Measurements from ENCODE around the gene NMNAT2. TPM values are rescaled to one million over a fixed set of nuclear protein-coding genes. Genes with fewer than 3 reads are reported as not detected.
"Not testable (repeated sequence)": the region's sequence is repeated elsewhere in the genome, so short reads cannot be mapped to it uniquely, and the experiment has no call there.

Gene NMNAT2
- total and polyA plus RNA-seq, 3 donors from 2014 or later = 23.6 to 52.0 (median 45.7) TPM

DNA sequence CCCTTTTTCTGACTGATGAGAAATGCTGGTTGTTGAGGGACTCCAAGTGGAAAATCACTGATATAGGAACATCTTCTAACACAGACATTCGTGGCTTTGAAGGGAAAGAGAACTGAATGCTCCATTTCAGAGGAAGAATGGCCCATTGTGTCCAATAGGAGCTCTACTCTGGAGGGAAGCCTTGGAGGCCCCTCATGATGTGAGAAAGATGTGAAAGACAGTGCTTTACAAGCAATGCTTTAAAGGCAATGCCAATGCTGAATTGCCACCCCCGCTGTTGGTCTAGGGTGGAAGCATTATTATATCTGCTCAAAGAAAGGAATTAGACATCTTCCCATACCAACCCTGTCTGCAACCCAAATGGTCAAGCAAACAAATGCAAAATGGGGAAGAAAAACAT is 13.7 kb downstream of the NMNAT2 start:
- no peaks in the 10 kb centered on the region for H3K27me3 ChIP-seq
- 55% methylated on average over 2 of the region's 2 CpGs for WGBS, 2 donors
- DNase-seq = no peak
- H3K4me3 ChIP-seq = no peak overlapping the region
- H3K36me3 ChIP-seq (ENCODE audit: low read depth, missing control alignments) = no peaks in the 10 kb centered on the region
- intact Hi-C loops (cut with DNase I; ENCODE audit: low total_unique reads) = no loop called here
- H3K9me3 ChIP-seq = no peaks in the 10 kb centered on the region
- TF ChIP-seq, protein P1, sequence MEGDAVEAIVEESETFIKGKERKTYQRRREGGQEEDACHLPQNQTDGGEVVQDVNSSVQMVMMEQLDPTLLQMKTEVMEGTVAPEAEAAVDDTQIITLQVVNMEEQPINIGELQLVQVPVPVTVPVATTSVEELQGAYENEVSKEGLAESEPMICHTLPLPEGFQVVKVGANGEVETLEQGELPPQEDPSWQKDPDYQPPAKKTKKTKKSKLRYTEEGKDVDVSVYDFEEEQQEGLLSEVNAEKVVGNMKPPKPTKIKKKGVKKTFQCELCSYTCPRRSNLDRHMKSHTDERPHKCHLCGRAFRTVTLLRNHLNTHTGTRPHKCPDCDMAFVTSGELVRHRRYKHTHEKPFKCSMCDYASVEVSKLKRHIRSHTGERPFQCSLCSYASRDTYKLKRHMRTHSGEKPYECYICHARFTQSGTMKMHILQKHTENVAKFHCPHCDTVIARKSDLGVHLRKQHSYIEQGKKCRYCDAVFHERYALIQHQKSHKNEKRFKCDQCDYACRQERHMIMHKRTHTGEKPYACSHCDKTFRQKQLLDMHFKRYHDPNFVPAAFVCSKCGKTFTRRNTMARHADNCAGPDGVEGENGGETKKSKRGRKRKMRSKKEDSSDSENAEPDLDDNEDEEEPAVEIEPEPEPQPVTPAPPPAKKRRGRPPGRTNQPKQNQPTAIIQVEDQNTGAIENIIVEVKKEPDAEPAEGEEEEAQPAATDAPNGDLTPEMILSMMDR (IDR thresholded peaks at IDR 0.05) = no peak
- no peak for TF ChIP-seq POLR2A (IDR thresholded peaks at IDR 0.05)
- peaks cover 4% of the 10 kb centered on the region for H3K4me1 ChIP-seq
- no peak overlapping the region for H3K27ac ChIP-seq

DNA sequence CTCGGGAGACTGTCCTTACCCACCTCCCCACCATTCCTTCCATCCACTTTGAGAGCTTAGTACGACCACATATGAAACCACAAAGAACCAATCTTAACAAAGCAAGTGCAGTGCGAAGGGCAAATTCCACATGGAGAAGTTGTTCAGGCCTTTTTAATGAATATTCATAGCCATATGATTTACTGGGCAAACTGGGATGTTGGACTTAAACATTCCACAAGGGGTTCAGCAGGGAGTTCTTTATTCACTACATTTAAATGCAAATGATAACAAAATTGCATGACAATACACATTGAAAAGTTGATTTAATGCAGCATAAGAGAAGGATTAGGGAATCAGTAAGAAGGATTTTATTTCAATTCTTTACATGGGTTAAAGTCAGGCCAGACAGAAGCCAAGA is 14.7 kb downstream of the NMNAT2 start:
- intact Hi-C loops (cut with DNase I; ENCODE audit: low total_unique reads) = no loop called here
- no peak overlapping the region for H3K27ac ChIP-seq
- no peaks in the 10 kb centered on the region for H3K9me3 ChIP-seq
- TF ChIP-seq, protein P1 (IDR thresholded peaks at IDR 0.05) = no peak
- no peak for TF ChIP-seq POLR2A (IDR thresholded peaks at IDR 0.05)
- no peak overlapping the region for H3K4me3 ChIP-seq
- H3K36me3 ChIP-seq (ENCODE audit: low read depth, missing control alignments) = no peaks in the 10 kb centered on the region
- no peak for DNase-seq
- no peaks in the 10 kb centered on the region for H3K27me3 ChIP-seq
- peaks cover 4% of the 10 kb centered on the region for H3K4me1 ChIP-seq
- 46 to 62% methylated on average over 3 of the region's 3 CpGs for WGBS, 2 donors

DNA sequence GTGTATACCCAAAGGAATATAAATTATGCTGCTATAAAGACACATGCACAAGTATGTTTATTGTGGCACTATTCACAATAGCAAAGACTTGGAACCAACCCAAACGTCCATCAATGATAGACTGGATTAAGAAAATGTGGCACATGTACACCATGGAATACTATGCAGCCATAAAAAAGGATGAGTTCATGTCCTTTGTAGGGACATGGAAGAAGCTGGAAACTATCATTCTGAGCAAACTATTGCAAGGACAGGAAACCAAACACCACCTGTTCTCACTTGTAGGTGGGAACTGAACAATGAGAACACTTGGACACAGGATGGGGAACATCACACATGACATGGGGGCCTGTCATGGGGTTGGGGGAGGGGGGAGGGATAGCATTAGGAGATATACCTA is 16.6 kb downstream of the NMNAT2 start:
- intact Hi-C loops (cut with DNase I; ENCODE audit: low total_unique reads); DNase-seq; H3K27me3 ChIP-seq; H3K36me3 ChIP-seq (ENCODE audit: low read depth, missing control alignments); H3K27ac ChIP-seq; H3K9me3 ChIP-seq; H3K4me1 ChIP-seq; H3K4me3 ChIP-seq: not testable (repeated sequence)
- 60 to 65% methylated on average over 1 of the region's 1 CpG for WGBS, 2 donors

DNA sequence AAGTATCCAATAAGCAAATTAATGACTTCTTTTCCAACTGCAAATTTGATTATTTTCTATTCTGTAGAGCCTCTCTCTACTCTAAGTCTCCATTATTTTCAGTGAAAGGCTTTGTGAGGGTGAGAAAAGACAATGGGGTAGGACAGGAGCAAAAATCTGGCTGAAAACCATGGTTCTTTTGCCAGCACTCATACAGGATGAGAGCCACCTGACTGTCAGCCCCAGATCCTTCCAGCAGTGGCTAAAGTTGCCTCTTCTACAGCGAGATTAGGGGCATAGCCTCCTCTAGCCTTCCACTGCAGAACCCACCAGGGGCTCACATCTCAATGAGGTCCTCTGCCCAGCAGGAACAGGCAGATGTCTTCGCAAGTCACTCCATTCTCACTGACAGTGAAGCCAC is 23.7 kb downstream of the NMNAT2 start:
- Histone ChIP-seq H3K27me3 (no peaks in the 10 kb centered on the region), H3K27ac (no peak overlapping the region), H3K4me1 (no peaks in the 10 kb centered on the region), H3K4me3 (no peak overlapping the region), H3K9me3 (no peaks in the 10 kb centered on the region), H3K36me3 (ENCODE audit: low read depth, missing control alignments) (no peaks in the 10 kb centered on the region)
- DNase-seq = no peak
- 71 to 97% methylated on average over 2 of the region's 2 CpGs for WGBS, 2 donors
- TF ChIP-seq, protein P1 (IDR thresholded peaks at IDR 0.05) = no peak
- no peak for TF ChIP-seq POLR2A (IDR thresholded peaks at IDR 0.05)
- intact Hi-C loops (cut with DNase I; ENCODE audit: low total_unique reads) = no loop called here

DNA sequence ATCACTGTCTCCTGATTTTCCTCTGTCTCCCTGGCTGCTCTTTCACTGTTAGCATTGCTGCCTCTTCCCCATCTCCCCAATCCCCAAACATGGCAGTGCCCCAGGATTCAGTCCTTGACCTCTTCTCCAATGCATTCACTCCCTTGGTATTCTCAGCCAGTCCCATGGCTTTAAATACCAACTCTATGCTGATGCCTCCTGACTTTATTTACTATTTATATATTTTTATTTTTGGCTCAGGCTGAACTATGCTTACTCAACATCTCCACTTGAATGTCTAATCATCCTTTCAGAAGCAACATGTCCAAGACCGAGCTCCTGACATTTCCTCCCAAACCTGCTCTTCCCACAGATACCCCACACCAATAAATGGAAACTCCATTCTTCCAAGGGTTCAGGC is 26.3 kb downstream of the NMNAT2 start:
- no peaks in the 10 kb centered on the region for H3K36me3 ChIP-seq (ENCODE audit: low read depth, missing control alignments)
- H3K4me1 ChIP-seq = no peaks in the 10 kb centered on the region
- no peak overlapping the region for H3K4me3 ChIP-seq
- intact Hi-C loops (cut with DNase I; ENCODE audit: low total_unique reads) = no loop called here
- H3K27me3 ChIP-seq = no peaks in the 10 kb centered on the region
- TF ChIP-seq, protein P1 (IDR thresholded peaks at IDR 0.05) = no peak
- no peak for TF ChIP-seq POLR2A (IDR thresholded peaks at IDR 0.05)
- no peak for DNase-seq
- no peak overlapping the region for H3K27ac ChIP-seq
- WGBS, 2 donors = 91 to 94% methylated on average over 1 of the region's 1 CpG
- H3K9me3 ChIP-seq = no peaks in the 10 kb centered on the region

Measured in testis (tissue), 3 donors.